ENCODE data around the gene INSIG1. TPM values are rescaled to one million over a fixed set of nuclear protein-coding genes. Genes with fewer than 3 reads are reported as not detected.

INSIG1 gene
- total RNA-seq, 6 donors from 2014 or later: 16.8 to 136 (median 100) TPM

DNA sequence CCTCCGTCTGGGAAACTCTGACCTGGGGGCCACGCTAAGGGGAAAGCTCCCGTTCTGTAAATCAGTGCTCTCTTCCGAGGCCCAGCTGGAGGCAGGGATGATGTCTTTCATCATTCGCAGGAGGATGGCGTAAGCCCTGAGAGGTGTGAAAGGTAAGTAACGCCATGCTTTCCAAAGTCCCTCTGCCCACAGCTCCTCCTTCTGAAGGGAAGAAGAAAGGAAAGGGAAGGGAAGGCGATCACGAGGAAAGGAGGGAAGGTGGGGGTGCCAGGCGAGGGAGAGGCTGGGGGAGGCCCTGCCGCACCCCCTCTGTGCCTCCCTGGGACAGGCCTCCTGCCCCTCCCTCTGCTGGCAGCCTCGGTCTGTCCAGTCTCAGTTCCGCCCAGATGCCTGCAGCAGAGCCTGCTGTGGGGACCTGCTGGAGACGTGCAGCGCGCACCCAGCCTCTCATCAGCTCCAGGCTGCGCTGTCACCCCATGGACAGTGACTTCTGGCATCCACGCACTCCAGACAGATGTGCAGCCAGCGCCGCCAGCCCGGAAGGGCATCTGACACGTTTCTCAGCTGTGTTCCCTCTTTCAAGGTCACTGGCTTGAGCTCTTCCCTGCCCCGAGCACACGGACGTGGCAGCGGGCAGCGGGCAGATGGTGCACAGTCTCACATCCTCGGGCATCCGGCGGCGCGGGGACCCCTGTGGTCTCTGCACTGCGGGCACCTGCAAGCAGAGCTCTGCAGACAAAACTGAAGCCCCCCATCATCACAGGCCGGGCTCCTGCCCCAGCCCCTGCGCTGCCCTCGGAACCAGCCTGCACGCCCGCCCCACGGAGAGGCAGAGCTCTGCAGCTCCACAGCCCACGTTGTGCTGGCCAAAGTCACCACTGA is 60.6 kb downstream of the INSIG1 start:
- H3K4me1 ChIP-seq: peaks cover 0 to 11% (median 0%) of the 10 kb centered on the region in 4 donors
- H3K27ac ChIP-seq: no peak overlapping the region
- DNase-seq (no peak), ATAC-seq (ENCODE audit: low FRiP score in 2 of 2) (no peak)
- no peak overlapping the region for H3K4me3 ChIP-seq
- no peaks in the 10 kb centered on the region for H3K9me3 ChIP-seq
- TF ChIP-seq POLR2A (IDR thresholded peaks at IDR 0.05) (no peak), POLR2AphosphoS5 (IDR thresholded peaks at IDR 0.05) (no peak), EP300 (IDR thresholded peaks at IDR 0.05) (no peak)
- TF ChIP-seq, protein P1, sequence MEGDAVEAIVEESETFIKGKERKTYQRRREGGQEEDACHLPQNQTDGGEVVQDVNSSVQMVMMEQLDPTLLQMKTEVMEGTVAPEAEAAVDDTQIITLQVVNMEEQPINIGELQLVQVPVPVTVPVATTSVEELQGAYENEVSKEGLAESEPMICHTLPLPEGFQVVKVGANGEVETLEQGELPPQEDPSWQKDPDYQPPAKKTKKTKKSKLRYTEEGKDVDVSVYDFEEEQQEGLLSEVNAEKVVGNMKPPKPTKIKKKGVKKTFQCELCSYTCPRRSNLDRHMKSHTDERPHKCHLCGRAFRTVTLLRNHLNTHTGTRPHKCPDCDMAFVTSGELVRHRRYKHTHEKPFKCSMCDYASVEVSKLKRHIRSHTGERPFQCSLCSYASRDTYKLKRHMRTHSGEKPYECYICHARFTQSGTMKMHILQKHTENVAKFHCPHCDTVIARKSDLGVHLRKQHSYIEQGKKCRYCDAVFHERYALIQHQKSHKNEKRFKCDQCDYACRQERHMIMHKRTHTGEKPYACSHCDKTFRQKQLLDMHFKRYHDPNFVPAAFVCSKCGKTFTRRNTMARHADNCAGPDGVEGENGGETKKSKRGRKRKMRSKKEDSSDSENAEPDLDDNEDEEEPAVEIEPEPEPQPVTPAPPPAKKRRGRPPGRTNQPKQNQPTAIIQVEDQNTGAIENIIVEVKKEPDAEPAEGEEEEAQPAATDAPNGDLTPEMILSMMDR (IDR thresholded peaks at IDR 0.05): no peak
- WGBS, 2 donors: 33 to 35% methylated on average over 23 to 34 of the region's 40 CpGs
- H3K36me3 ChIP-seq: no peaks in the 10 kb centered on the region
- peaks cover 0 to 7% (median 0%) of the 10 kb centered on the region in 4 donors for H3K27me3 ChIP-seq

- Histone ChIP-seq H3K4me3 (no peak overlapping the region), H3K4me1 (peaks cover 0 to 11% (median 0%) of the 10 kb centered on the region in 4 donors), H3K27me3 (peaks cover 0 to 7% (median 1%) of the 10 kb centered on the region in 4 donors), H3K36me3 (no peaks in the 10 kb centered on the region), H3K9me3 (no peaks in the 10 kb centered on the region), H3K27ac (no peak overlapping the region)
- ATAC-seq (ENCODE audit: low FRiP score in 2 of 2): no peak
- TF ChIP-seq, protein P1 (IDR thresholded peaks at IDR 0.05): no peak
- TF ChIP-seq POLR2AphosphoS5 (IDR thresholded peaks at IDR 0.05) (no peak), POLR2A (IDR thresholded peaks at IDR 0.05) (no peak), EP300 (IDR thresholded peaks at IDR 0.05) (no peak)
- no peak for DNase-seq
- 57 to 63% methylated on average over 14 to 16 of the region's 16 CpGs for WGBS, 2 donors
These were observed 61.5 kb downstream of the INSIG1 start for GRCh38 chr7:155358948-155359712.

Other genes starting within 250 kb of the INSIG1 start
- gene HTR5A, start 227.6 kb upstream of the INSIG1 start, total RNA-seq: not detected
- not detected for gene EN2, start 160.3 kb downstream of the INSIG1 start, total RNA-seq
- gene CNPY1, start 248.7 kb downstream of the INSIG1 start, total RNA-seq: not detected